Panc1 (cell line): ENCODE data around the gene MON1A. TPM values are rescaled to one million over a fixed set of nuclear protein-coding genes. Genes with fewer than 3 reads are reported as not detected.
A peak's percentile ranks its signal among the peaks of the same experiment; 100 is the strongest.

Experiments
- ATAC-seq: fragments of 200-7000 bp; cut with Tn5 transposase; 2 replicates; pipeline ENCODE4 v1.9.1; 2020; ENCODE audit warnings: mild to moderate bottlenecking, moderate library complexity
- BruUV-seq: library from RNA; stranded (reverse); fragments of 400-500 nt; replicated peaks from 2 replicates; lab custom pipeline; 2021; lab: Mats Ljungman, UMichigan
- CTCF ChIA-PET: fragments of 300-600 bp; sonication (Branson Sonifier 250); formaldehyde crosslinking; loops from one replicate; lab custom pipeline; 2022; ENCODE audit warnings: antibody characterized with exemption; lab: Charles Lee
- POLR2A ChIA-PET: fragments of 300-600 bp; sonication (Branson Sonifier 250); formaldehyde crosslinking; loops from one replicate; lab custom pipeline; 2022; ENCODE audit warnings: antibody characterized with exemption; lab: Charles Lee
- DNase-seq: peaks from one replicate; pipeline ENCODE4 v3.0.0-alpha.2; 2010; ENCODE audit warnings: low read depth, low spot score
- H3K27ac ChIP-seq: 2 replicates; pipeline ENCODE4 v1.5.1; 2011; ENCODE audit warnings: mild to moderate bottlenecking, low read length, inconsistent platforms
- H3K27me3 ChIP-seq: fragments of 200-500 bp; sonication (Bioruptor generic); 2 replicates; pipeline ENCODE4 v1.6.0; 2014; ENCODE audit warnings: low read length, inconsistent platforms; ENCODE audit not compliant: control insufficient read depth, insufficient read depth
- H3K36me3 ChIP-seq: fragments of 200-500 bp; sonication (Bioruptor generic); 2 replicates; pipeline ENCODE4 v1.5.1; 2014; ENCODE audit warnings: inconsistent platforms, mild to moderate bottlenecking, low read length, moderate library complexity; ENCODE audit not compliant: control insufficient read depth, insufficient read depth
- H3K4me1 ChIP-seq: 2 replicates; pipeline ENCODE4 v1.5.1; 2011; ENCODE audit warnings: inconsistent platforms, mild to moderate bottlenecking, low read length, moderate library complexity; ENCODE audit not compliant: control insufficient read depth, insufficient read depth
- H3K4me3 ChIP-seq, 2 experiments: 2 replicates each; pipeline ENCODE4 v1.5.1; 2011 to 2012; ENCODE audit warnings: low read depth in 2 of 2, low read length in 2 of 2, mild to moderate bottlenecking in 2 of 2, inconsistent platforms in 1 of 2, moderate library complexity in 1 of 2
- H3K9me3 ChIP-seq: fragments of 200-500 bp; sonication (Bioruptor generic); 2 replicates; pipeline ENCODE4 v1.5.1; 2014; ENCODE audit warnings: low read depth, mild to moderate bottlenecking, inconsistent platforms, low read length, moderate library complexity; ENCODE audit not compliant: control insufficient read depth, insufficient read depth
- CTCF ChIP-seq: fragments of 450-650 bp; IDR thresholded peaks from 2 replicates; pipeline ENCODE4 v1.5.1; 2017; ENCODE audit warnings: mild to moderate bottlenecking
- POLR2AphosphoS5 ChIP-seq: IDR thresholded peaks from 2 replicates; pipeline ENCODE4 v1.6.1; 2012; ENCODE audit warnings: mild to moderate bottlenecking, low read depth, low read length, moderate library complexity
- REST ChIP-seq, 2 experiments: IDR thresholded peaks; 2 replicates each; pipeline ENCODE4 v1.6.1; 2011 to 2012; ENCODE audit warnings: low read depth in 2 of 2, control low read depth in 1 of 2, low read length in 1 of 2, mild to moderate bottlenecking in 1 of 2, moderate library complexity in 1 of 2; ENCODE audit not compliant: insufficient read depth in 1 of 2
- SIN3A ChIP-seq: IDR thresholded peaks from 2 replicates; pipeline ENCODE4 v1.6.1; 2012; ENCODE audit warnings: low read depth, mild to moderate bottlenecking, low read length, moderate library complexity, borderline replicate concordance; ENCODE audit not compliant: insufficient read depth
- TCF7L2 ChIP-seq: IDR thresholded peaks from 2 replicates; pipeline ENCODE4 v1.6.1; 2011; ENCODE audit warnings: mild to moderate bottlenecking, low read depth, low read length, inconsistent platforms
- in situ Hi-C: cut with HindIII; loops from 2 replicates; pipeline ENCODE4 v1.10.0; 2016; ENCODE audit warnings: low sequenced_read_pairs, low pct_unique_long_range_greater_than_20kb
- intact Hi-C: fragments of 100-400 bp; cut with micrococcal nuclease; formaldehyde crosslinking; loops from one replicate; pipeline ENCODE4 v1.10.0; 2022; ENCODE audit not compliant: unreplicated experiment
- total RNA-seq: library from RNA; stranded (reverse); gene quantifications from one replicate; pipeline ENCODE4 v1.2.1, GENCODE V29; 2021; ENCODE audit not compliant: unreplicated experiment

MON1A gene
- total RNA-seq, 1 experiment from 2014 or later: 12.9 TPM

- no peak for ATAC-seq
Measured at GRCh38 chr3:49940667-49941249, 11.1 kb upstream of the MON1A start.

More at GRCh38 chr3:49940667-49941249, 11.1 kb upstream of the MON1A start:
- ChIA-PET CTCF (interaction anchor here (0.6 kb wide), 1 partner anchor 86 kb away, joined by 4 read pairs; no protein-coding TSS in a partner anchor), POLR2A (interaction anchor here (0.6 kb wide), 1 partner anchor 123 kb away, joined by 7 read pairs; no protein-coding TSS in a partner anchor)
- Histone ChIP-seq H3K27me3 (no peaks in the 10 kb centered on the region), H3K4me3 (peak overlapping the region; percentile 72 to 94), H3K4me1 (no peaks in the 10 kb centered on the region; the same call in 1 of the 2 replicates), H3K27ac (peak overlapping the region; percentile 81), H3K9me3 (no peaks in the 10 kb centered on the region), H3K36me3 (no peaks in the 10 kb centered on the region; the same call in 1 of the 2 replicates)
- BruUV-seq: TSS peak; percentile 94
- no peak for DNase-seq
- in situ Hi-C loops: no loop called here
- intact Hi-C loops: no loop called here
- TF ChIP-seq CTCF (no peak), TCF7L2 (no peak), POLR2AphosphoS5 (no peak), REST (IDR thresholded peaks at IDR 0.05; ENCODE audit: insufficient read depth in 1 of 2, low read depth in 2 of 2, low read length in 1 of 2) (no peak), SIN3A (no peak)
